Mononuclear cell (primary cell): Measurements from ENCODE around the gene SAAL1. TPM values are rescaled to one million over a fixed set of nuclear protein-coding genes. Genes with fewer than 3 reads are reported as not detected.
"Not testable (repeated sequence)": the region's sequence is repeated elsewhere in the genome, so short reads cannot be mapped to it uniquely, and the experiment has no call there.

Experiments used
- H3K27me3 ChIP-seq: 2 replicates; pipeline ENCODE4 v1.6.0; 2011; ENCODE audit warnings: low read length, control low read depth; ENCODE audit not compliant: insufficient read depth
- H3K4me1 ChIP-seq: 2 replicates; pipeline ENCODE4 v1.5.1; 2011; ENCODE audit warnings: mild to moderate bottlenecking, low read length, control low read depth; ENCODE audit not compliant: insufficient read depth
- H3K4me3 ChIP-seq: 2 replicates; pipeline ENCODE4 v1.5.1; 2011; ENCODE audit warnings: mild to moderate bottlenecking, low read length, moderate library complexity
- H3K9me3 ChIP-seq: 2 replicates; pipeline ENCODE4 v1.5.1; 2011; ENCODE audit warnings: low read depth, mild to moderate bottlenecking, control low read depth, low read length
- total RNA-seq: library from RNA; depleted of rRNA; stranded (reverse); fragments of >200 nt; gene quantifications from one replicate; pipeline ENCODE4 v1.2.3, GENCODE V29; 2012

The SAAL1 gene
- 21.5 TPM for total RNA-seq

GRCh38 chr11:18105802-18106574 lies at the start of gene SAAL1:
SAAL1 (minus strand) TSS chr11:18106082; CDS start chr11:18106041, 41 bp downstream.
- H3K4me1 ChIP-seq = peaks cover 18% of the 10 kb centered on the region
- peaks cover 7% of the 10 kb centered on the region for H3K27me3 ChIP-seq
- no peaks in the 10 kb centered on the region for H3K9me3 ChIP-seq
- H3K4me3 ChIP-seq = peak within 1 kb of the TSS; percentile 91

- H3K27me3 ChIP-seq = peaks cover 12% of the 10 kb centered on the region
- H3K4me1 ChIP-seq = no peaks in the 10 kb centered on the region
- H3K9me3 ChIP-seq = no peaks in the 10 kb centered on the region
- no peak overlapping the region for H3K4me3 ChIP-seq
Observed at GRCh38 chr11:18151581-18151980, 45.7 kb upstream of the SAAL1 start.

GRCh38 chr11:18145837-18146236 lies 40.0 kb upstream of the SAAL1 start:
- Histone ChIP-seq H3K9me3 (no peaks in the 10 kb centered on the region), H3K4me1 (no peaks in the 10 kb centered on the region), H3K4me3 (no peak overlapping the region), H3K27me3 (peaks cover 12% of the 10 kb centered on the region)

- no peaks in the 10 kb centered on the region for H3K4me1 ChIP-seq
- H3K27me3 ChIP-seq = peaks cover 12% of the 10 kb centered on the region
- H3K4me3 ChIP-seq = no peak overlapping the region
- no peaks in the 10 kb centered on the region for H3K9me3 ChIP-seq
Observed at GRCh38 chr11:18145025-18145424, 39.1 kb upstream of the SAAL1 start.

- Histone ChIP-seq H3K4me3 (no peak overlapping the region), H3K9me3 (no peaks in the 10 kb centered on the region), H3K27me3 (peaks cover 8% of the 10 kb centered on the region), H3K4me1 (no peaks in the 10 kb centered on the region)
Observed at GRCh38 chr11:18144243-18144642, 38.4 kb upstream of the SAAL1 start.

- no peak overlapping the region for H3K4me3 ChIP-seq
- no peaks in the 10 kb centered on the region for H3K9me3 ChIP-seq
- no peaks in the 10 kb centered on the region for H3K4me1 ChIP-seq
- H3K27me3 ChIP-seq = no peaks in the 10 kb centered on the region
Observed at GRCh38 chr11:18140145-18140544, 34.3 kb upstream of the SAAL1 start.

GRCh38 chr11:18137186-18137800 lies 31.4 kb upstream of the SAAL1 start:
- Histone ChIP-seq H3K4me1 (no peaks in the 10 kb centered on the region), H3K4me3 (no peak overlapping the region), H3K9me3 (no peaks in the 10 kb centered on the region), H3K27me3 (peaks cover 7% of the 10 kb centered on the region)

GRCh38 chr11:18135308-18135707 lies 29.4 kb upstream of the SAAL1 start:
- Histone ChIP-seq H3K4me3 (no peak overlapping the region), H3K9me3 (no peaks in the 10 kb centered on the region), H3K27me3 (peaks cover 9% of the 10 kb centered on the region)

GRCh38 chr11:18132341-18132740 lies 26.5 kb upstream of the SAAL1 start, which contains the start of gene MRGPRX3:
MRGPRX3 (plus strand) TSS chr11:18132571; CDS start chr11:18137203, 4,632 bp downstream.
- Histone ChIP-seq H3K4me3 (no peak within 1 kb of the TSS), H3K27me3 (peaks cover 19% of the 10 kb centered on the region), H3K9me3 (no peaks in the 10 kb centered on the region), H3K4me1 (no peaks in the 10 kb centered on the region)

More at GRCh38 chr11:18135308-18135707, 29.4 kb upstream of the SAAL1 start:
- no peaks in the 10 kb centered on the region for H3K4me1 ChIP-seq

GRCh38 chr11:18131115-18131514 lies 25.2 kb upstream of the SAAL1 start:
- not testable (repeated sequence) for H3K4me1 ChIP-seq, H3K9me3 ChIP-seq, H3K4me3 ChIP-seq
- peaks cover 19% of the 10 kb centered on the region for H3K27me3 ChIP-seq

GRCh38 chr11:18121331-18121828 lies 15.5 kb upstream of the SAAL1 start:
- not testable (repeated sequence) for H3K4me3 ChIP-seq, H3K27me3 ChIP-seq, H3K4me1 ChIP-seq, H3K9me3 ChIP-seq

- Histone ChIP-seq H3K4me3 (no peak overlapping the region), H3K4me1 (no peaks in the 10 kb centered on the region), H3K9me3 (no peaks in the 10 kb centered on the region), H3K27me3 (peaks cover 12% of the 10 kb centered on the region)
Observed at GRCh38 chr11:18115360-18116127, 9.7 kb upstream of the SAAL1 start.

- Histone ChIP-seq H3K4me3 (no peak overlapping the region), H3K9me3 (no peaks in the 10 kb centered on the region), H3K27me3 (peaks cover 15% of the 10 kb centered on the region), H3K4me1 (peaks cover 6% of the 10 kb centered on the region)
Observed at GRCh38 chr11:18111005-18111404, 5.1 kb upstream of the SAAL1 start.

- Histone ChIP-seq H3K4me1 (peaks cover 18% of the 10 kb centered on the region), H3K9me3 (no peaks in the 10 kb centered on the region), H3K27me3 (peaks cover 15% of the 10 kb centered on the region), H3K4me3 (no peak overlapping the region)
Observed at GRCh38 chr11:18108254-18108653, 2.4 kb upstream of the SAAL1 start.

- Histone ChIP-seq H3K4me3 (no peak overlapping the region), H3K4me1 (peaks cover 18% of the 10 kb centered on the region), H3K27me3 (peaks cover 11% of the 10 kb centered on the region), H3K9me3 (no peaks in the 10 kb centered on the region)
Observed at GRCh38 chr11:18106688-18107087, 806 bp upstream of the SAAL1 start.
